ENCODE data around the gene DAAM2.

DAAM2 gene

DNA sequence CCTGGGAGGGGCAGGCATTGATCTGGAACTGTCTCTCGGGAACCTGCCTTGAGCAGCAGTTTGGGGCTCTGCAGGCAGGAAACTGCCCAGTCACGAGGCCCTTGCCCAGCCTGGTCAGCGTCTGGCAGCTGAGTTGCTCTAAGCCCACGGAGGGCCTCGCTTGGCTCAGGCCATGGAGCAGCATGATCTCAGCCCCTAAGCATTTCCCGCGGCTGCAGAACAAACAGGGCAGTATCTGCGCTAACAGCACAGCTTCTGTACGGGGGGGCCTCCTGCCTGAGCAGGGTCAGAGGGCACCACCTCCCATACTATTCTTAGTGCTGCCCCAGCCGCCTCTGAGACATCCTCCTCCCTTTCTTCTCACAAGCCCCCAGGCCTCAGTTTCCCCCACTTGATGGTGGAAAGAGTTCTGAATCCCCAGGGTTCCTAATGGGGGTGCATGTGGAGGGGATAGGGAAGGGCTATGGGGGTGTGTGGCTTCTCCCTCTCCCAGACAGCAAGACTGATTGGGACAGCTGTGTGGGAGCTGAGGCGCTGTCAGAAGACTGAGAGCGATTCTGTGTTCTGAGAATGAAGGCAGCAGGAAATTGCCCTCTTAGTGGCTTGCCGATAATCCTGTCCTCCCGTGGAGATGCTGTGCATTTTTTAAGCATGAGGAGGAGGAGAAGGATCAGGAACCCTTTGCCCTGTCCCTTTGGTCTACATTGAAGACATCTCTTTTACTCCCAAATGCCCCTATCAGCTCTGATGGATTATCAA, 95.7 kb downstream of the DAAM2 start:
- no peak for DNase-seq (ENCODE audit: low spot score)

DNA sequence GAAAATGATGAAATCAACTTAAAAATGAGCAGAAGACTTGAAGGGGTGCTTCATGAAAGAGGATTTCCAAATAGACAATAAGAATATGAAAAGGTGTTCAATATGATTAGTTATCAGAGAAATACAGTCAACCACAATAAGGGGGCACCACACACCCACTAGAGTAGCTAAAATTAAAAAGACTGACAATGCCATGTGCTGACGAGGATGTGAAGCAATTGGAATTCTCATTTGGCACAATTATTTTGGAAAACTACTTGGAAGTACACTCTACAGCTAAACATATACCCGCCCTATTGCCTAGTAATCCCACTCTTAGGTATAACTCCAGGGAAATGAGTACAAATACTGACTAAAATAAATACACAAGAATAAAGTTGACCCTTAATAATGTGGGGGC, 97.1 kb downstream of the DAAM2 start:
- DNase-seq (ENCODE audit: low spot score) = no peak

DNA sequence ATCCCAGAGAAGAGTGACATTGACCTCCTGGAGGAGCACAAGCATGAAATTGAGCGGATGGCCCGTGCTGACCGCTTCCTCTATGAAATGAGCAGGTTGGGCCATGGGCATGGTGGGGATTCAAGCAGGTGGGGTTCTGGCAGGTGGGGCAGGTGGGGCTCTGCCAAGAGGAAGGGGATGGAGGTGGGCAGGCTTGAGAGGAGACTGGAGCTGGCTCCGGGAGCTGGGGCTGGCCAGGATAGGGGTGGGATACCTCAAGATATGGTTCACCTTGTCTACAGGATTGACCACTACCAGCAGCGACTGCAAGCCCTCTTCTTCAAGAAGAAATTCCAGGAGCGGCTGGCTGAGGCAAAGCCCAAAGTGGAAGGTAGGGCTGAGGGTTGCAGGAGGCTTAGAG, 99.2 kb downstream of the DAAM2 start:
- DNase-seq (ENCODE audit: low spot score) = no peak

DNA sequence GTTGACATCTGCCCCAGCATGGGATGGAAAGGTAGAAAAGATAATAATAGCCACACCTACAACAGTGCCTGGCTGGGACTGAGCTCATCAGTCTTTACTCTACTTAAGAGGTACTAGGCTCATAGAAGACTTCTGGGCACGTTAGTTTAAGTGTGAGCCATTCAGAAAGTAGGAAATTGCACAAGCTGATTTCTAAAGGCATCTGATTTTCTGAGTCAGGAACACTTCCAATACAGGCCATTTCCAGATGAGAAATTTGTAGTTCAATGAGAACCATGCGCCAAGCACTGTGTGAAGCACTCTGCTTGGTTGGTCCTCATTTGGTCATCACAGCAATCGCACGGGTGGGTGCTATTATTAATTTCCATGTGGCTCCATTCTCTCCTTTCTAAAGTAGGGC, 99.8 kb downstream of the DAAM2 start:
- no peak for DNase-seq (ENCODE audit: low spot score)

DNA sequence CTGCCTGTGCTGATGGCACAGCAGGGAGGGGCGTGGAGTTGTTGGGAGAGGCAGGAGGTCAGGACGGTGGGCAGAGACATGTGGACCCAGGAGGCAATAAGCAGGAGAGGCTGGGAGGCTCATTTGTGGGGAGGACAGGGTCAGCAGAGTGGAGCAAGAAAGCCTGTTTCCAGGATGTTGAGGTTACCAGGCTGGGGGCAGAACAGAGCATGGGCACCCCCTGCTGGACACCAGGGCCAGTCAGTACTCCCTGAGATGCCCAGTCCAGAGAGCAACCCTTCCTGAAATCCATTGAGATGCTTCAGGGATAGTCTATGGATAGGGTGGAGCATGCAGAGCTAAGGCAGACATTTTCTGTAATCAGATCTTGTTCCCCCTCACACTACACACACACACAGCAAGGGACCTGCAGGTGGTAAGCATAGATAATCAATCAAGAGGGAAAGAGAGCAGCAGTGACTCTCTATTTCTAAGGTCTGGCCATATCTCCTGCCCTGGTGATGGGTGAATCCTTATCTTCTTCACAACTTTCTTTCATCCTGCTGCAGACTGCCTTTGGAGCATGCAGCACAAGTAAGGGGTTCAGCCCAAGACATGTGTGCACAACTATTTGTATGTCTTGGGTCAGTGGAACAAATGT, 100.4 kb downstream of the DAAM2 start:
- DNase-seq (ENCODE audit: low spot score) = no peak

DNA sequence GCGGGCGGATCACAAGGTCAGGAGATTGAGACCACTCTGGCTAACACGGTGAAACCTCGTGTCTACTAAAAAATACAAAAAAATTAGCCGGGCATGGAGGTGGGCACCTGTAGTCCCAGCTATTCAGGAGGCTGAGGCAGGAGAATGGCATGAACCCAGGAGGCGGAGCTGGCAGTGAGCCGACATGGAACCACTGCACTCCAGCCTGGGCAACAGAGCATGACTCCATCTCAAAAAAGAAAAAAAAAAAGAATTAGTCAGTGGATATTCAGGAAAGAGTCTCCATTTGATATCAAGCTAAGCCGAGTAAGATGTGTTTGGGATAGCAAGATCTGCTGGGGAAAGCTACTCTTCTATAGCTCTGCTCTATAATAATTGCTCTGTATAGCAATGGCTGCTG, 101.1 kb downstream of the DAAM2 start:
- no peak for DNase-seq (ENCODE audit: low spot score)

DNA sequence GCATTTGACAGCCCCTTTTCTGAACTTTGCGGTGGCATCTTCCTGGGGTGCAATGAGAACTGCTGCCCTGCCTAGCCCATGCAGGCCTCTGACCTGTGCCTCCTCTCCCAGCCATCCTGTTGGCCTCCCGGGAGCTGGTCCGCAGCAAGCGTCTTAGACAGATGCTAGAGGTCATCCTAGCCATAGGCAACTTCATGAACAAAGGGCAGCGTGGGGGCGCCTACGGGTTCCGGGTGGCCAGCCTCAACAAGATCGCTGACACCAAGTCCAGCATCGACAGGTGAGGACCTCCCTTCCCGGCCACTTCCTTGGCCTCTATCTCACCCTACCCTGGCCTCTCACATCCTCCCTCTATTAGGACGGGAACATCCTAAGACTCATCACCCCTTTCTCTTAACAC, 104.5 kb downstream of the DAAM2 start:
- DNase-seq (ENCODE audit: low spot score) = no peak

DNA sequence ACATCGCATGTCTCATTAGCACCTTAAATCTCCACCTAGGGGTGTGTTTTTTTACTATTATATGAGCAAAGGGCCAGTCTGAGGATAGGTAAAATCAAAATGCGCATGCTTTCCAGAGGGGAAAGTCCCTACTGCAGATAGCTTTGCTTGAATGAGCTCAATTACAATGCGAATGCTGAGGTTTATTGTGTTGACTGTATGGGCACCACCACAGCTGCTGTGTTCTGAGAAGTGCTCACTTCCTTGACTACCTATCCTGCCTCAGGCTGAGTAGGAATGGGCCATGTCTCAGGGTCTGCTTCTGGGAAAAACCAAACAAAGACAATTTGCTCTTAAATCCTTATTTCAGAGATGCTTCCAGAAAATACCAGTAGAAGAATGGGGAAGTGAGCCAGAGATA, 105.5 kb downstream of the DAAM2 start:
- no peak for DNase-seq (ENCODE audit: low spot score)

DNA sequence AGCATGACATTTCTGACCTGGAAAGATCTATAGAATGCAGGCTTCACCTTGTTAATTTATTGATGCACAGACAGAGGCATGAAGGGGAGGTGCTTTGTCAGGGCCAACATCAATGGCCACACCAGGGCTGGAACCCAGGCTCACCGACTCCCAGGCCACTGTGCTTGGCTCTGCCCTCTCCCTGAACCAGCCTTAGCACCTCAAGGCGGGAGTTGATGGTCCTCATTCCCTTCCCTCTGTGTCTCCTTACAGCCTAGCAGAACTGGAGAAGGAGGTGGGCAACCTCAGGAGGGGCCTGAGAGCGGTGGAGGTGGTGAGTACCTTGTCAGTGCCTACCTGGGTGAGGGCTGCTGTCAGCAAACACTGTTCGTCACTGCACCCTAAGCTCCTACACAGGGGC, 106.4 kb downstream of the DAAM2 start:
- no peak for DNase-seq (ENCODE audit: low spot score)

DNA sequence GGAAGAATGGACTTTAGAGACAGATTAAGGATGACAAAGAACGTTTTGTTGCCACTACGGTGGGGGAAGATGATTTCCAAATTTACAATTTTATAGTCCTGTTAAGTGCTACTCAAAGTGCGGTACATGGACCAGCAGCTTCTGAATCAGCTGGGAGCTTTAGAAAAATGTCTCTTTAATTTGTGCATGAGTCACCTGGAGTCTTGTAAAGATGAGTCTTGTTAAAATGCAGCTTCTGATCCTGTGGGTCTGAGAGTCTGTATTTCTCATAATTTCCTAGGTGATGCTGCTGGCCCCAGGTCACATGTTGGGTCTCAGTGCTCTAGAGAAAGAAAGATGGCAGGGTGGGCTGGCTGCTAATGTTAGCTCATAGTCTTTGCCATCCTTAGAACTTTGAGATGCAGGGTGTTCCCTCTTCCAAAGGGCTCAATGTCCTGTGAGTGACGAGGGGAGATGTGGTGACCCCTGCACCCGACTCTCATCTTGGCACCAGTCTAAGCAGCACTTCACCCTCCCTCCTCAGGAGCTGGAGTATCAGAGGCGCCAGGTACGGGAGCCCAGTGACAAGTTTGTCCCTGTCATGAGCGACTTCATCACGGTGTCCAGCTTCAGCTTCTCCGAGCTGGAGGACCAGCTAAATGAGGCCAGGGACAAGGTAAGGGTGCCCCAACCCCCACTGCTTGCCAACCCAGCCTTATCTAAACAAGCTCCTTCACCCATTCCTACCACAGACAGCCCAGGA, 107.5 kb downstream of the DAAM2 start:
- no peak for DNase-seq (ENCODE audit: low spot score)

DNA sequence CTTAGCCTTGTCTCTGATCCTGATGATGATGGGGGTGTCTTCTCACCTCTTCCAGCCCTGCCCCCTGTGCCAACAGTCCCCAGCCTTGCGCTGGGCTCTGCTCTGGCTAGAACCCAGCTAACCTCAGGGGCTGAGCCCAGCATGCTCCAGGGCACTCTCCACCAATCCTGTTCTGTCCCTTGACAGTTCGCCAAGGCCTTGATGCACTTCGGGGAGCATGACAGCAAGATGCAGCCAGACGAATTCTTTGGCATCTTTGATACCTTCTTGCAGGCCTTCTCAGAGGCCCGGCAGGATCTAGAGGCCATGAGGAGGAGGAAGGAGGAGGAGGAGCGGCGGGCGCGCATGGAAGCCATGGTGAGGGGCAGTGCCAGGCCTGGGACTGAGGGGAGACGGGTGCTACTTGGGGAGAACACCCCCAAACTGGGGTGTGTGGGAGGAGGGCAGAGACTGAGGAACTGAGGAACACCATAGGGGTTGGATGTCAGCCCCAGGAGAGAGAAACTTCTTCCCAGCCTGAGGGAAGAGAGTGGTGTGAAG, 109.0 kb downstream of the DAAM2 start:
- DNase-seq (ENCODE audit: low spot score) = no peak

DNA sequence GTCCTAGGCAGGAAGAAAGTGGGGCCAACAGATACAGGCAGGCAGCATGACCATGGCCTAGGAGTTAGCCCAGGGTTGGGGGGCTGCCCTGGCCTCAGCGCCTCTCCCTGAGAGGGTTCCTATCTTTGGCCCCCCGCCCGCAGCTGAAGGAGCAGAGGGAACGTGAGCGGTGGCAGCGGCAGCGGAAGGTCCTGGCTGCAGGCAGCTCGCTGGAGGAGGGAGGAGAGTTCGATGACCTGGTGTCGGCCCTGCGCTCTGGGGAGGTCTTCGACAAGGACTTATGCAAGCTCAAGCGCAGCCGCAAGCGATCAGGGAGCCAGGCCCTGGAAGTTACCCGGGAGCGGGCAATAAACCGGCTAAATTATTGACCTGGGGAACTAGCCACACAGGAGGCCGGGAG, 109.5 kb downstream of the DAAM2 start:
- DNase-seq (ENCODE audit: low spot score) = no peak

DNA sequence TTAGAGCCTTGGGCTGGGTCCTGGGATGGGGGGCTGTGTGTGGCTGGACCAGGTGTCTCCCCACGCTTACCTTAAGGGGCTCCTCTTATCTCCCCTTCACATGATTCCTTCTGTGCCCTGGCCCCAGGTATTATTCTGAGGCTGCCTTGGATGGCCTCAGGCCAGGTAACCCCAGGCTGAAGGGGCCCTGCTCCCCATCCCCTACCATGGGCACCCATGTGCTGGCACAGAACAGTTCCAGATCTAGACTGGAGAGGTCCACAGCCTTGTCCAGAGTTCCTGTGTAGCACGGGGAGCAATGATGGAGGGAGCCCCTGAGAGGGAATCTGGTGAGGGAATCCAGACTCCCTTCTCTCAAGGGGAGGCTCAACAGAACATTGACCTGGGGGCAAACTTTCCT, 110.0 kb downstream of the DAAM2 start:
- no peak for DNase-seq (ENCODE audit: low spot score)

DNA sequence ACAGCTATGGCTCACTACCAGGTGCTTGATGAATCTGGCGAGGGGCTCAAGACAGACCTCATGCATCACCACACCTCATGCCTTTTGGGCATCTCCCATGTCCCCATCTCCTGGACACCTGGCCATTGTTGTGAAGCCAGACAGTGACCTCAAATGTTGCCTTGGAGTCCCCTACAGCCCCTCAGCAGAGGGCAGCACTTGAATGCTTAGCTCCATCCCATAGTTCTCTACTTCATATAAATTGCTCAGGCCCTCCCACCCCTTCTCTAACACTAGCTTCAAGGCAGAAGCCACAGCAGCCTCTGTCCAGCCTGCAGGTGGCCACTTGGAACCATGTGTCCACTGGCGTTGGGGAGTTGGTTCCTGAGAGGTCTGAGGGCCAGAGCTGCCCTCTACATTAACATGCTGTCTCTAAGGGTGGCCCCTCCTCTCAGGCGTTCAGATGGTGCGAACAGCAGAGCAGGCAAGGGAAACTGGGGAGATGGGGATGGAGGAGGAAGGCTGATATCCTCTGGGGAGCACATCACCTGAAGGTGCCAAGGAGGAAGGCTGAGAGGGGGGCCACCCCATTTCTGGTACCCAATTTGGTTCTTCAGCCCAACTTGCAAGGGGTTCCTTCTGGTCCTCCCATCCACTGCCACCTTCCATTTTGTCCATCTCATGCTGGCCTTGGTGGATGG, 110.8 kb downstream of the DAAM2 start:
- no peak for DNase-seq (ENCODE audit: low spot score)

DNA sequence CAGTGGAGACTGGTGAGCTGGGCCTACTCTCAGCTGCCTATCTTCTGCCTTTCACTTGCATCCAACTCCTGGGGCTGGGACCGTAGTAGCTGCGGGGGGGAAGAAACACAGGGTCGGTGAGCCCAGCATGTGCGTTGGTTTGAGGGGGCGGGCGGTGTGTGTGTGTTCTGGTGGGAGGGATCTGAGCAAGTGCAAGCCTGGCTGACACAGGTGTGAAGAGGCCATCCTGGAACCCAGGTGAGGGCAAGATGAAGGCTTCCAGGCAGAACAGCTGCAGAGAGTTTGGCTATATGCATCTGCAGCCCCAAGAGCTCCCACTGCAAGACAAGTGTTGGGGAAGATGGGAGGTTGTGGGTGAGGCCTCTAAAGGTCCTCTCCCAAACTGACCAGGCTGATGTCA, 111.5 kb downstream of the DAAM2 start:
- no peak for DNase-seq (ENCODE audit: low spot score)

DNA sequence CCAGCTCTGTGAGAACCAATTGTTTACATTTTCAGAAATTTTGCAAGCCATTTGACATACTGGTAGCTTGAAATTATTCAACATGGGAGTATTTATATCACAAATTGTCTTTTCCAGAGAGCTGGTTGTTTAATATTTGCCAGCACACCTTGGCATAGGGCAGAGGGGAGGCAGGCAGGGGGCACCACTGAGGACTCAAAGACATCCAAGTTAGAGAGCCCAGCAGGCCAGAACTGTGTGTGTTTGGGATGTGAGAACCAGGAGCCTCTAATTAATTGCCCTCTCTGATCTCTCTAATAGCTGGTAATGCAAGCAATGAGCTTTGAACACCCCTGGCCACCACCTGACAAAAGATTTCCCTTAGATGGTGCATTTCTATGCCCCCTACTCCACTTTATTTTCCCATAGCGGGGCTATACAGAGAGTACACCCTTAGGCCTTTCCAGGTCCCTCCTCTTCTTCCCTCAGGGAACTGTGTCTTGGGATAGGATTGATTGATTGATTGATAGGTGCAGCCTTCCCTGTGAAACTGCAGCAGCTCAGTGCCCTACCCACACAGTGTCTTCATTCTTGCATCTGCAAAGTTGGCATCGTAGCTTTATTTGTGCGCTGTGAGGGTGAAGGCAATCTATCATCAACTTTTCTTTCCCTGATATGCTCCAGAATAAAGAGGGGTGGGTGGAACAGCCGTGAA, 112.9 kb downstream of the DAAM2 start:
- no peak for DNase-seq (ENCODE audit: low spot score)

DNA sequence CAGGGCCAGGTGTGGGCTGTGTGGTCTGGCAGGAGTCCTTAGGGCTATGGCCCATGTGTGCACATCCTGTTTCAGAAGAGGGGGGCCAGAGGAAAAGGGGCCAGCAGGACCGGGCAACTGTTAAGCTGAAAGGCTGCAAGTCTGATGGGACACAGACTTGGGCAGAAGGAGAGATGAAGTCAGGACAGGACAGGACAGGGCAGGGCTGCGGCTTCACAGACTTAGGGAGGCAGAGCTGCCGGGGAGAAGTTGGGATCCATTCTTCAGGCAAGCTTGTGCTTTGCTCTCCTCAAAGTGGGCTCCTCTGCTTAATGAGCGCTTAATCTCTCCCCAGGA, 113.4 kb downstream of the DAAM2 start:
- DNase-seq (ENCODE audit: low spot score) = no peak

DNA sequence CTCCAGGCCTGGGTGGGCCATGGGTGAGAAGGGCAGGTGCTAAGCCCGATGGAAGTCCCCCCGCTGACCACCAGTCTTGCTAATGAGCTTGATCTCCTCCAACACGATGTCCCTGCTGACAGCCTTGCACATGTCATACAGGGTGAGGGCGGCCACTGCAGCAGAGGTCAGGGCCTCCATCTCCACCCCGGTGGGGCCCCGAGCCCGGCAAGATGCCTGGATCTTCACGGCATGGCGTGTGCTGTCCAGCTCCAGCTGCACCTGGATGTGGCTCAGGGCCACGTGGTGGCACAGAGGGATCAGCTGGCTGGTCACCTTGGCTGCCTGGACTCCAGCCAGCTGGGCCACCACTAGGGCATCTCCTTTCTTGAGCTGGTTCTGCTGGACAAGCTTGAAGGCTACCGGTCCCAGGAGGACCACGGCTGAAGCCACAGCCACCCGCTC, 114.2 kb downstream of the DAAM2 start:
- no peak for DNase-seq (ENCODE audit: low spot score)

DNA sequence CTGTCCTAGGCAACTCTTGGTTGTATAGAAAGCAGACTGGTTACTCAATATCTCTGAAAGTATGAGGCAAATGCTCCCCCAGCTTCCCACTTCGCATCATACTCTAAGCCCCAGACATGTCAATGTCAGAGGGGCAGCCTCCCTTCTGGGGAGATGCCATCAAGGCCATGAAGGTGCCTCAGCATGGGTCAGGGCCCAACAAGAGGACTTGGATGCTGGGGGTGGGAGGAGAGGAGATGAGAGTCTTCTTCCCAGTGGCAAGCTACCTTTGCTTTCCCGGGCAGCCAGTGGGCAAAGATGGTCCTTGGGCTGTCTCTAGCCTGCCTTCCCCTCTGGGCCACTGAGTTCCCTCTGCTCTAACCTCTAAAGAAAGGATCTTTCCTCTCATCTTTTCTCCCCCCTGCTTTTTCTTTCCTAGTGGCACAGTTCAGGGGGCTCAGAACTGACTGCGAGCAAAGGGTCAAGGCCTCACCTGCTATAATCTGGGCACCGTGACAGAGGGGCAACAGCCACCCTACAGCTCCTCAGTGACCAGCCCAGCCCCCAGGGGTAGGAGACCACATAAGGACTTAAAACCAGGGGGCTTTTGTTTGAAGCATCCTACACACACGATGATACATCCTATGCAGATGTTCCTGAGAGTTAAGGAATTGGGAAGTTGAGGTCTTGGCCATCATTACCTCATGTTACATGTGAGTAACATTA, 115.8 kb downstream of the DAAM2 start:
- DNase-seq (ENCODE audit: low spot score) = no peak

DNA sequence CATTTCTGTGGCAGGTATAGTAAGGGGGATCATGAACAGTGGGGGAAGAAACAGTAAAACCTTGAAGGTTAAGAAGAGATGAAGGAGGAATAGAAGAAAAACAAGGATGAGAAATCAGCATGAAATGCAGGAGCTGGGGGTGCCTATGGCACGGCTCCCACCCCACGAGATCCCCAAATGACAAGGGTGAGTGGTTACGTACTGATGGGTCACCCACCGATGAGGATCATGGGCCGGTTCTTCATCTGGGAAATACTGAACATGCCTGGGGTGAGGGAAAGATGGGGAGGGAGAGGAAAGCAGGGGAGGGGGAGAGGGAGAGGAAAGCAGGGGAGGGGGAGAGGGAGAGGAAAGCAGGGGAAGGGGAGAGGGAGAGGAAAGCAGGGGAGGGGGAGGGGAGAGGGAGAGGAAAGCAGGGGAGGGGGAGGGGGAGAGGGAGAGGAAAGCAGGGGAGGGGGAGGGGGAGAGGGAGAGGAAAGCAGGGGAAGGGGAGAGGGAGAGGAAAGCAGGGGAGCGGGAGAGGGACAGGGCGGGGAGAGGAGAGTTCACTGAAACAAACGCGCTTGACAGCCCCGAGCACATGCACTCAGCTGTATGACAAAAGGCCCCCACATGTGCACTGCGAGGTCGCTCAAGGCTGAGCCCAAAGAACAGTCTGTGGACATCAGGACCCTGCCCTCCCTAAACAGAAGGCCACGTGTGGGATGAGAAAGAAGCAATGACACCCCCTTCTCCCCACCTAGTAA, 116.8 kb downstream of the DAAM2 start:
- no peak for DNase-seq (ENCODE audit: low spot score)

DNA sequence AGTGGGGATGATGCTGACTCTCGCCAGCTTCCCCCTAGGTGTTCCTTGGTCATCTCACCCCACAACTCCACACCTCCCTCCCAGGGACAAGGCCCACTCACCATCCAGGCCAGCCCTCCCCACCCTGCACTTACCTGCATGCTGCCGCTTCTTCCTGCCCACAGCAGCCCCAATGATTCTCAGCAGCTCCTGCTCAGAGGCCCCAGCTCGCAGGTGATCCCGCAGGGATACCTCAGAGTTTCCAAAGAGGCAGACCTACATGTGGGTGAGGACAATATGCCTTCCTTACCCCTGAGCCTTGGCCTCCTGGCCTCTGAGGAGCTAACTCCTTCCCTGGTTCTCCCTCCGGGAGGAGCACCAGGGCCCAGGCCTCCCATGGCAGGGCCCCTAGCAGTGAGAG, 117.5 kb downstream of the DAAM2 start:
- no peak for DNase-seq (ENCODE audit: low spot score)

Measured in CD4-positive, alpha-beta T cell treated with Interleukin-2 at 100 ng/mL for 4 hours (primary cell).